NCI-H128 (cell line): ENCODE data around the gene MEGF6.

Experiments
- DNase-seq: peaks from one replicate; lab custom pipeline; 2025; ENCODE audit not compliant: unreplicated experiment; lab: John Stamatoyannopoulos, UW

MEGF6 gene

DNA sequence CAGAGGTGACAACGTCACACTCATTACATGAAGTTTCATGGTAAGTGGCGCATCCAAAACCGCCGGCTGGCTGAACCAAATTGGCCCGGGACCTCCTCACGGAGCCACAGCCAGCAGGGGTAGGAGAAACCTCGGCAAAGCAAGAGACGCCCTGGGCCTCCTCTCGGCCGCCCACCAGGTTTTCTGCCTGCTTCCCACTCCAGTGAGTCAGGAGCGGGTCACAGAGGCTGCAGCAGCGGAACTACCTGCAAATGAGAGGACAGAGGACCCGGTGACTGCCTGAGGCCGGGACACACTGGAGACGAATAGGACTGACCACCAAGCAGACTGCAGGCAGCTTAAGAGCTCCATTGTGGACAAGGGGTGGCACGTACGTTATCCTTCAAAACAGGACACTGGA, 55.0 kb downstream of the MEGF6 start:
- DNase-seq, result no peak

- DNase-seq, result no peak
Measured at GRCh38 chr1:3555131-3555920, 56.0 kb downstream of the MEGF6 start.

GRCh38 chr1:3553940-3554223, 57.4 kb downstream of the MEGF6 start:
- no peak for DNase-seq

DNA sequence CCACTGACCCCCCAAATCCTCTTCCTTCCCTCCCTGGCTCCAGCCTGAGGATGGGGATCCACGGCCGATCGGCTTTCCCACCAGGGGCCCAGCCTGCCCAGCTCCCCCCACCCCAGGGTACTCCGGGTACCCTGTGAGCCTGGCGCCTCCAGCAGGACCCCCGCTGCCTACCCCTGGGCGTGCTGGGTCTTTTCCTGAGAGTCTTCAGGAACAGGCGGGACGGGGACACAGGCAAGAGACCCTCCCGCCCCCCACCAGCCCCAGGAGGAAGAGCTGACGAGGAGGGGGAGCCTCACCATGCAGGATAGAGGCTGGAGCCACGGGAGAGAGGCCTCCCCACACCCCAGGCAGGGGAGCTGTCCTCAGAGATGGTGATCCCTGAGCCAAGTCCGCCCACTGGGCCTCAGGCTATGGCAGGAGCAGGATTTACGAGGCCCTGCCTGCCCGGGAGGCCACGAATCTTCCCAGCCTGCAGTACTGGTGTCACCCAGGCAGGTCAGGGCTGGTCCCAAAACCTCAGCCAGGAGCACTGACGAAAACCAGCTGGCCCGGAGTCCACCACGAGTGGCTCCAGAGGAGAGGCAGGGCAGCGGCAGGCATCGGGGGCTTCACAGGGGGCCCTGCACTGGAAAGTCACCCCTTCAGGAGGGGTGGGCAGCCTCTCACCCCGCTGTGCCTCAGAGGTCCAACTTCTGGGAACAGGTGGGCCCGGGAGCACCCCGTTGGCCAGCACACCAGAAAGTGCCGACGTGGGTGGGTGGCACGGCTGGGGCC, 58.0 kb downstream of the MEGF6 start:
- no peak for DNase-seq

- no peak for DNase-seq
Measured at GRCh38 chr1:3552751-3553150, 58.6 kb downstream of the MEGF6 start.

- DNase-seq, result no peak
Measured at GRCh38 chr1:3552176-3552575, 59.1 kb downstream of the MEGF6 start.

DNA sequence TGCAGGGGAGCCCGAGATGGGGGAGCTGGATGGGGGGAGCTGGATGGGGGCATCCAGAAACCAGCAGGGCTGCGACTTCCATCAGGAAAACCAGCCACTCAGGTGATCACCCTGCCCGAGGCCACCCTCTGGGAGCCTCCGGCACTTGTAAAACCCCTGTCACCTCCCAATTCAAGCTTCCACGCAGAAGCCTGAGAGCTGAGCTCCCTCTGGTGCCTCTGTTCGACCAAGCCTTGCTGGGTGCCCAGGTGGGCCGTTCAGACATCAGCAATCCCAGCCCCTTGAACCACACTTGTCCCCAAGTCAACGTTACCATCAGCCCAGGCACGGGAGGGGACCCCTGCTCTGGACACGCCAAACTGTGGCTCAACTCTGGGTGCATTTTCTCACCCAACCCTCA, 59.6 kb downstream of the MEGF6 start:
- DNase-seq, result no peak

DNA sequence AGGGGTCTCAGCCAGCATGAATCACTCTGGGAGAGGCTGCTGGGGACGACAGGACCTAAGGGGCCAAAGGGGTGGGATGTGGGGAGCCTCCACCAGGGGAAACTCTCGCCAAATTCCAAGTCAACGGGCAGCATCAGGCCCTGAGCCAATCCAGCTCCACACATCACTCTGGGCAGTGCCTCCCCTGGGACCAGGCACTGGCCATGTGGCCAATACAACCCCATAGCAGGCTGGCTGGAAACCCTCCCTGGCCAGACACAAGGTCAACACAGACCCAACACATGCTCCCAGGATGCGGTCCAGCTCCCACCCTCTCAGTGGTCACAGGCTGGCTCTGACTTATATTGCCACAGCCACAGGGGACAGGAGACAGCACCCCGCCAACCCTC, 60.0 kb downstream of the MEGF6 start:
- no peak for DNase-seq

GRCh38 chr1:3550511-3551289, 60.6 kb downstream of the MEGF6 start:
- no peak for DNase-seq

DNA sequence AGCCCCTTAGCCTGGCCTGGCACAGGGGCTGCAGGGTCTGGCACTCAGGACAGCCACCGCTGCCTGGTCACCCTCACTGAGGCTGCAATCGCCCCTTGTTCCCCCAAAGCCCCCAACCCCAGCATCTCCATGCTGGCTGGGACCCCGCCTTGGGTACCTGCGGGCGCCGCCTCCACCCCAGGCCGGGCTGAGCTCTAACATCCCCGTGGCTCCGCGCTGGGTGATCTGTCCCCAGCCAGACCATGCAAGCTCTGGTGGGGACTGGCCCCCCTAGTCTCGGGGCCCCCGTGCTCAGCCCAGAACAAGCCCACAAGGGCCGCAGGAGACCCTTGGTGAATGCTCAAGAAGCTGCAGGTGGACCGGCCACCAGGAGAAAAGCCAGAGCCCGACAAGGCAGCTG, 62.4 kb downstream of the MEGF6 start:
- no peak for DNase-seq

DNA sequence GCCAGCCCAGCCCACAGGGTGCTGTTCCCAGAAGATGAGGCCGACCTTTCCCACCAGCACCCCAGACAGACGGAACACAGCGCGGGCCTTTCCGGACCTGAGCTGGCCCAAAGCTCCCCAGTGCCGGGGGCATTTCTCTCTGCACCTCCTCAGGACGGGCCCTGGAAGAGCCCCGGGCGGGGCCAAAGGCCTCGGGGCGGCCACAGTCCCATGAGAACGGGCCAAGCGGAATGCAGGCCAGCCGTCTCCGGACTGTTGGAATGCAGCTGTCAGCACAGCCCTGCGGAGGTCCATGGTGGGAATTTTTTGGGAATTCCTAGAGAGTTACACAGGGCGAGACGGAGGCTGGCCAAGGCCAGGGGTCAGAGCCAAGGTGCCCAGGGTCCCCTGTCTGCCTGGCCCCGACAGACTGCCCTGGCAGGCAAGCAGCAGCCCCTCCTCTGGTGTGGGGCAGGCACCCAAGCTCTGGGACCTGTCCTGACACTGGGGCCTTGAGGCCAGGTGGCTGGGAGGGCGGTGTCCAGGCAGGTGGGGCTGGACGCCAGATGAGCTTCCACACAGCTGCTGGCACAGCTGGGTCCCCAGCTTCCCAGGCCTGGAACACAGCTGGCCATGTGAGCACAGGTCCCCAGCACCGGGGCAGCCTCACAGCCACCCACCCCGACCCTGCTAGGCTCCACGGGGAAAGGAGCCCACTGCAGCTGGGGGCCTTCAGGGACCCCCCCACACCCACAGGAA, 63.0 kb downstream of the MEGF6 start:
- no peak for DNase-seq

- no peak for DNase-seq
Measured at GRCh38 chr1:3547055-3548005, 64.0 kb downstream of the MEGF6 start.

- DNase-seq, result no peak
Measured at GRCh38 chr1:3546048-3546384, 65.3 kb downstream of the MEGF6 start.

DNA sequence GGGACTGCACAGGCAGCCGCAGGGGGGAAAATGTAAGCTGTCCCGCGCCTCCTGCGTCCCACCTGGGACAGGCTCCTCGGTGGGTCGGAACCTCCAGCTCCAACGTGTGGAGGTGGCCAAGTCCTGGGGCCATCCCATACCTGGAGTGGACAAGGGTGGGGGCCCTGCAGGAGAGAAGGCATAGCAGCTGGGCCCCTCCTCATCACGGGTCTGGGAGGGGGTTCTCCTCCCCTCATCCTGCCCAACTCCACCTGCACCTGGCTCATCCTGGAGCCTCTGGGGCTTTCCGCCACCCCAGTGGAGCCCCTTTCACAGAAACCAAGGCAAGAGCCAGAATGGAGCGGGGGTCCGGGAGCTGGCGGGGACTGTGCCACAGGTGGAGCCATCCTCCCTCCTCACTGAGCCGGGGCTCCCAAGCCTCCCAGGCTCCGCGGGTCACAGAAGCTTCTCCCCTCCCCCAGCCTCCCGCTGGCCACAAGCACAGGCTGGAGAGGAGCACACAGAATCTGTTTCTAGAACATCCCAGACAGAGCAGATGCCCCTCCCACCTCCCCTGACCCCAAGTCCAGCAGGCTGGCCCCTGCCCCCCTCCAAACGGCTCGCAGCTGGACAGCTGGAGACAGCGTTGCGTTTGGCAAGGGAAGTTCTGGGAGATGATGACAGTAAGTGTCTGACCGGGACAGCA, 65.8 kb downstream of the MEGF6 start:
- no peak for DNase-seq

- no peak for DNase-seq
Measured at GRCh38 chr1:3544040-3544977, 67.0 kb downstream of the MEGF6 start.

DNA sequence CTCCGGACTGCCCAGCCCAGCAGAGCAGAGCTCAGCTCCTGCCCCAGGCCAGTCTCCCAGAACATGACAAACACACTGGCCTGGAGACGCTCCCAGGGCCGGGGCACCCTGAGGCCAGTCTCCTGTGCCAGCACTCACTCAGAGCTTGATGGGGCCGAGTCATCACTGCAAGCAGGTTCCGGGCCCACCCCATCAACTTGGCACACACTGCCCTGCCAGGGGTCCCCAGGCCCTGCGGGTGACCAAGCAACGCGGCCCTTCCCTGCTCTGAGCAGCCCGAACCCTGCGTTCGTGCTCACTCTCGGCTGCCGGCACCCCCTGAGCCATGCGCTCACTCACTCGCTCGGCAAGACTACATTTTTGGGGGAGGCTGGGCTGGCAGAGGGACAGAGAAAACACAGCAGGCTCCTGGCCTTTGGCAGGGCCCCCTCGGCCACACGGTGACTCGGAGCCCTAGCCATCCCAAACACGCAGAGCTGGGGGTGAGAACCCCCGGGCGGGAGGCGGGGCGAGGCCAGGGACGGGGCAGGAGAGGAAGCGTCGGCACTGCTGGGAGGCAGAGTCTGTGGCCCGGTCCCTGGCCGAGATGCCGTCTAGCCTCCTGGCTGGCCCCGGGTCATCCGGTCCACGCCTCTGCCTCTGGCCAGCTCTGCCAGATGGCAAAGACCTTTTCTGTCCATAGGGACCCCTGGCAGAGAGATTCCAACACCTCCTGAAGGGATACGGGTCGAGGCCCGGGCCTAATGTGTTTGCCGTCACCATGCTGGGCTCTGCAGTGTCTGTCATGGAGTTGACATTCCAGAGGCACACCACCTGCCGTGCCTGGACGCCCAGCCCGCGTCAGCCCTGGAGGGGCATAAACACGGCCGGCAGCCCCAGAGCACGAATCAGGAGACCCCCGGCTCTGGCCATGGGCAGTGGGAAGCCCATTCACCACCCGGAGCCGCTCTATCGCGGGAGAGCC, 68.0 kb downstream of the MEGF6 start:
- DNase-seq, result no peak

- DNase-seq, result no peak
Measured at GRCh38 chr1:3542676-3543075, 68.6 kb downstream of the MEGF6 start.

- DNase-seq, result no peak
Measured at GRCh38 chr1:3541936-3542335, 69.4 kb downstream of the MEGF6 start.
